K562 (cell line): Measurements from ENCODE around the gene NR5A1. TPM values are rescaled to one million over a fixed set of nuclear protein-coding genes. Genes with fewer than 3 reads are reported as not detected.

Source experiments
- ATAC-seq: fragments of 200-7000 bp; cut with Tn5 transposase; 3 replicates; pipeline ENCODE4 v1.9.1; 2020; ENCODE audit warnings: moderate library complexity
- BruUV-seq: library from RNA; stranded (reverse); fragments of 400-500 nt; replicated peaks from 2 replicates; lab custom pipeline; 2021; lab: Mats Ljungman, UMichigan
- CTCF ChIA-PET: fragments of 300-600 bp; formaldehyde crosslinking; extraction: SDS; loops from one replicate; lab custom pipeline; 2021; ENCODE audit warnings: low intra/inter-chr PET ratio; lab: Yijun Ruan, JAX
- POLR2A ChIA-PET: fragments of 300-600, 350-650 bp; sonication (Branson Sonifier 250); formaldehyde crosslinking; extraction: SDS; loops from one replicate; lab custom pipeline; 2021; ENCODE audit warnings: antibody characterized with exemption, inconsistent platforms; lab: Yijun Ruan, JAX
- DNase-seq, 4 experiments: peaks; one replicate each; pipeline versions ENCODE4 v3.0.0 to v3.0.0-alpha.2; 2011 to 2018; ENCODE audit warnings: low spot score in 3 of 4, mixed read lengths in 3 of 4; ENCODE audit errors: extremely low read depth in 1 of 4
- FAIRE-seq: peaks from 2 replicates; lab custom pipeline; 2011; peaks lifted over from hg19 to GRCh38; lab: Jason Lieb, UNC
- H2AFZ ChIP-seq: 2 replicates; pipeline ENCODE4 v1.6.0; 2011; ENCODE audit warnings: low read depth, low read length, control low read depth, inconsistent platforms
- H3K27ac ChIP-seq: fragments of 200-600 bp; 3 replicates; pipeline ENCODE4 v1.8.0; 2011; ENCODE audit warnings: low read depth, mild to moderate bottlenecking, control low read depth, inconsistent platforms, low read length, moderate library complexity, mixed read lengths; ENCODE audit errors: extremely low read depth
- H3K27me3 ChIP-seq, 2 experiments: fragments of 300-600 bp in 1 of 2; 2 replicates in 1 of 2; 3 replicates in 1 of 2; pipeline versions ENCODE4 v1.6.0 to v1.8.0; 2011; ENCODE audit warnings: inconsistent platforms in 2 of 2, low read length in 2 of 2, mild to moderate bottlenecking in 1 of 2, mixed read lengths in 1 of 2, moderate library complexity in 1 of 2; ENCODE audit not compliant: control insufficient read depth in 2 of 2, insufficient read depth in 2 of 2
- H3K36me3 ChIP-seq: fragments of 300-600 bp; 3 replicates; pipeline ENCODE4 v1.8.0; 2011; ENCODE audit warnings: mild to moderate bottlenecking, low read length, inconsistent platforms; ENCODE audit not compliant: control insufficient read depth, insufficient read depth
- H3K4me1 ChIP-seq, 2 experiments: fragments of 200-600 bp in 1 of 2; replicated peaks in 1 of 2; 2 replicates in 1 of 2; 3 replicates in 1 of 2; pipeline versions ENCODE4 v1.5.1 to v1.8.0; 2011; ENCODE audit warnings: inconsistent platforms in 2 of 2, low read length in 2 of 2, mild to moderate bottlenecking in 1 of 2, mixed read lengths in 1 of 2, moderate library complexity in 1 of 2; ENCODE audit not compliant: control insufficient read depth in 2 of 2, insufficient read depth in 2 of 2
- H3K4me2 ChIP-seq: 2 replicates; pipeline ENCODE4 v1.6.1; 2011; ENCODE audit warnings: low read length, control low read depth, inconsistent platforms, mixed read lengths; ENCODE audit not compliant: insufficient read depth
- H3K4me3 ChIP-seq: fragments of 200-600 bp; sonication (generic), shearing (Covaris generic); 2 replicates; pipeline ENCODE4 v1.5.1; 2016; ENCODE audit warnings: control low read depth, inconsistent platforms
- H3K79me2 ChIP-seq: fragments of 200-600 bp; 3 replicates; pipeline ENCODE4 v1.8.0; 2011; ENCODE audit warnings: low read length, inconsistent platforms; ENCODE audit not compliant: control insufficient read depth, insufficient read depth
- H3K9ac ChIP-seq, 2 experiments: 2 replicates each; pipeline versions ENCODE4 v1.6.0 to v1.6.1; 2011; ENCODE audit warnings: low read depth in 2 of 2, low read length in 2 of 2, control low read depth in 1 of 2, inconsistent platforms in 1 of 2, mild to moderate bottlenecking in 1 of 2, mixed read lengths in 1 of 2; ENCODE audit not compliant: insufficient read depth in 1 of 2
- H3K9me1 ChIP-seq: one replicate; pipeline ENCODE4 v1.6.0; 2011; ENCODE audit warnings: inconsistent platforms, mild to moderate bottlenecking, low read length, moderate library complexity; ENCODE audit not compliant: control insufficient read depth, insufficient read depth
- H3K9me3 ChIP-seq: replicated peaks from 2 replicates; pipeline ENCODE4 v1.5.1; 2011; ENCODE audit warnings: low read depth, low read length, inconsistent platforms; ENCODE audit not compliant: control insufficient read depth, insufficient read depth
- H4K20me1 ChIP-seq: replicated peaks from 2 replicates; pipeline ENCODE4 v1.6.1; 2011; ENCODE audit warnings: low read length, inconsistent platforms, mixed read lengths; ENCODE audit not compliant: control insufficient read depth, insufficient read depth
- BCOR ChIP-seq: fragments of 450-650 bp; IDR thresholded peaks from 2 replicates; pipeline ENCODE4 v1.6.1; 2016
- MAFF ChIP-seq: IDR thresholded peaks from 2 replicates; pipeline ENCODE4 v1.6.1; 2012; ENCODE audit warnings: low read length, improper control_type of control experiment
- PKNOX1 ChIP-seq: fragments of 450-650 bp; IDR thresholded peaks from 2 replicates; pipeline ENCODE4 v1.6.1; 2016
- ZBTB8A ChIP-seq: fragments of 450-650 bp; IDR thresholded peaks from 2 replicates; pipeline ENCODE4 v1.6.1; 2018; ENCODE audit warnings: mild to moderate bottlenecking, moderate library complexity; ENCODE audit not compliant: partially characterized antibody
- ZFP36 ChIP-seq: fragments of 150-350 bp; IDR thresholded peaks from 2 replicates; pipeline ENCODE4 v1.6.1; 2018; ENCODE audit warnings: low read length, low read depth; ENCODE audit not compliant: partially characterized antibody
- WGBS: fragments of 100-300 bp; shearing (Covaris generic); methylation state at CpG from one replicate; pipeline ENCODE4 v1.1.6; 2016; ENCODE audit warnings: low coverage, mixed read lengths; ENCODE audit not compliant: insufficient coverage; ENCODE audit errors: missing lambda C conversion rate; 5-methylcytosine and 5-hydroxymethylcytosine counted together
- in situ Hi-C: fragments of 300-500 bp; cut with MboI; formaldehyde crosslinking; loops from 4 replicates; pipeline ENCODE4 v1.15.0; 2018; ENCODE audit warnings: inconsistent platforms, mixed read lengths
- intact Hi-C: fragments of 100-400 bp; cut with micrococcal nuclease; formaldehyde crosslinking; loops from 2 replicates; pipeline ENCODE4 v1.14.2; 2022
- polyA plus RNA-seq, 8 experiments: library from polyadenylated mRNA; depleted of rRNA in 4 of 8; stranded (reverse) in 5 of 8; unstranded in 3 of 8; fragments of >200 nt; fragmentation: Nextera tagmentation in 2 of 8; fragmentation: Illumina TruSeq in 1 of 8; extraction: Ambion mirVana in 2 of 8; extraction: Trizol in 1 of 8; gene quantifications; 2 replicates each; pipeline versions ENCODE4 v1.2.1 to v1.2.3, GENCODE V29; 2011 to 2014; ENCODE audit warnings: inconsistent platforms in 1 of 8, missing spikeins in 1 of 8
- total RNA-seq, 7 experiments: library from RNA; depleted of rRNA in 6 of 7; stranded (reverse); fragments of >200 nt in 6 of 7; fragmentation: Illumina TruSeq in 2 of 7; extraction: Trizol in 2 of 7; gene quantifications; 2 replicates each; pipeline versions ENCODE4 v1.2.1 to v1.2.3, GENCODE V29; 2011 to 2021; ENCODE audit warnings: low replicate concordance in 1 of 7

Gene NR5A1
- total and polyA plus RNA-seq, 9 of the 15 experiments (the other 6 are each of a cell fraction or from before 2014, with no cell fraction given), result 0.11 to 0.32 (median 0.20) TPM; not detected in 6

- H3K4me1 ChIP-seq, result peaks cover 0 to 50% of the 10 kb centered on the region in 2 experiments; a peak in 3 of 5 replicates
- in situ Hi-C loops, result no loop called here
- DNase-seq, result no peak
- ChIA-PET POLR2A (interaction anchor here (0.5 to 0.7 kb wide), 3 partner anchors 22 to 1843 kb away, joined by 3 to 4 read pairs (median 3); no protein-coding TSS in a partner anchor), CTCF (no interaction called here)
- H4K20me1 ChIP-seq, result peaks cover 16% of the 10 kb centered on the region
- no peak overlapping the region for H3K4me3 ChIP-seq
- intact Hi-C loops, result no loop called here
- no peaks in the 10 kb centered on the region for H3K36me3 ChIP-seq
- H2AFZ ChIP-seq, result no peak overlapping the region
- no peak overlapping the region for H3K4me2 ChIP-seq
- no peak overlapping the region for H3K27ac ChIP-seq
- TF ChIP-seq ZFP36, result peak; percentile 52
- TF ChIP-seq ZBTB8A, result no peak
- 0 out of 2 replicates have a peak, but pooled peaks have one; percentile 15 for TF ChIP-seq BCOR
- TF ChIP-seq MAFF, result no peak
- peak; percentile 41; the same call in 1 of the 2 replicates for TF ChIP-seq PKNOX1
- TF ChIP-seq, all 486 proteins: peak for 3
- Histone ChIP-seq H3K79me2 (no peaks in the 10 kb centered on the region), H3K9ac (no peak overlapping the region), H3K9me1 (no peaks in the 10 kb centered on the region), H3K9me3 (no peaks in the 10 kb centered on the region), H3K27me3 (peaks cover 4 to 52% of the 10 kb centered on the region in 2 experiments; a peak in 4 of 5 replicates)
- FAIRE-seq (no peak), ATAC-seq (no peak)
- WGBS, result 10% methylated on average over 9 of the region's 14 CpGs
- no TSS peak for BruUV-seq
Measured at GRCh38 chr9:124475868-124476690, 31.1 kb downstream of the NR5A1 start.
